Caco-2 (cell line): ENCODE measurements around the gene SPINT1. TPM values are rescaled to one million over a fixed set of nuclear protein-coding genes. Genes with fewer than 3 reads are reported as not detected.

ENCODE experiments used
- BruUV-seq: library from RNA; stranded (reverse); fragments of 400-500 nt; replicated peaks from 2 replicates; lab custom pipeline; 2021; lab: Mats Ljungman, UMichigan
- CTCF ChIA-PET: fragments of 300-600 bp; sonication (Branson Sonifier 250); formaldehyde crosslinking; loops from one replicate; lab custom pipeline; 2022; ENCODE audit warnings: antibody characterized with exemption; lab: Charles Lee
- POLR2A ChIA-PET: fragments of 300-600 bp; sonication (Branson Sonifier 250); formaldehyde crosslinking; loops from one replicate; lab custom pipeline; 2022; ENCODE audit warnings: antibody characterized with exemption; lab: Charles Lee
- DNase-seq, 2 experiments: peaks; one replicate each; pipeline versions ENCODE4 v3.0.0 to v3.0.0-alpha.2; 2020 to 2022
- H3K27me3 ChIP-seq: replicated peaks from 2 replicates; pipeline ENCODE4 v1.6.0; 2011; ENCODE audit warnings: low read length; ENCODE audit not compliant: control insufficient read depth, insufficient read depth
- H3K36me3 ChIP-seq: 2 replicates; pipeline ENCODE4 v1.5.1; 2011; ENCODE audit warnings: low read length; ENCODE audit not compliant: control insufficient read depth, insufficient read depth
- H3K4me1 ChIP-seq: fragments of 250-450 bp; sonication (Bioruptor Pico); 2 replicates; pipeline ENCODE4 v1.5.1; 2020; ENCODE audit warnings: mild to moderate bottlenecking
- H3K4me3 ChIP-seq: 2 replicates; pipeline ENCODE4 v1.5.1; 2011; ENCODE audit warnings: low read depth, mild to moderate bottlenecking, control low read depth, low read length
- H3K9me3 ChIP-seq: fragments of 250-450 bp; sonication (Bioruptor Pico); 2 replicates; pipeline ENCODE4 v1.5.1; 2020; ENCODE audit warnings: mild to moderate bottlenecking, moderate library complexity
- H3K27ac Mint-ChIP-seq: one replicate; pipeline ENCODE4 v1.8.0; 2022; ENCODE audit warnings: mixed read lengths; ENCODE audit not compliant: unreplicated experiment
- H3K27me3 Mint-ChIP-seq: one replicate; pipeline ENCODE4 v1.8.0; 2022; ENCODE audit warnings: mixed read lengths; ENCODE audit not compliant: insufficient read depth, unreplicated experiment
- H3K36me3 Mint-ChIP-seq: one replicate; pipeline ENCODE4 v1.8.0; 2022; ENCODE audit warnings: mild to moderate bottlenecking, mixed read lengths; ENCODE audit not compliant: insufficient read depth, unreplicated experiment
- H3K4me1 Mint-ChIP-seq: one replicate; pipeline ENCODE4 v1.8.0; 2022; ENCODE audit warnings: low read depth, mixed read lengths; ENCODE audit not compliant: unreplicated experiment
- H3K4me3 Mint-ChIP-seq: one replicate; pipeline ENCODE4 v1.8.0; 2022; ENCODE audit warnings: mild to moderate bottlenecking, moderate library complexity, mixed read lengths; ENCODE audit not compliant: unreplicated experiment
- H3K9me3 Mint-ChIP-seq: one replicate; pipeline ENCODE4 v1.8.0; 2022; ENCODE audit warnings: mixed read lengths; ENCODE audit not compliant: unreplicated experiment
- CTCF ChIP-seq, 2 experiments: fragments of 200-600 bp in 1 of 2; IDR thresholded peaks; 1 replicate in 1 of 2; 2 replicates in 1 of 2; pipeline versions ENCODE4 v1.5.1 to v1.8.0; 2011 to 2022; ENCODE audit warnings: antibody characterized with exemption in 1 of 2, control low read depth in 1 of 2, inconsistent platforms in 1 of 2, low read depth in 1 of 2, low read length in 1 of 2, mild to moderate bottlenecking in 1 of 2, moderate library complexity in 1 of 2; ENCODE audit not compliant: insufficient read depth in 1 of 2, severe bottlenecking in 1 of 2, unreplicated experiment in 1 of 2
- intact Hi-C: fragments of 100-400 bp; cut with micrococcal nuclease; formaldehyde crosslinking; loops from one replicate; pipeline ENCODE4 v1.10.0; 2022; ENCODE audit not compliant: unreplicated experiment
- total RNA-seq: library from RNA; stranded (reverse); gene quantifications from 2 replicates; pipeline ENCODE4 v1.2.3, GENCODE V29; 2022

The SPINT1 gene
- total RNA-seq, 1 experiment from 2014 or later: 305 TPM

GRCh38 chr15:40902605-40903561 lies 59.0 kb downstream of the SPINT1 start:
- H3K36me3 Mint-ChIP-seq: peaks cover 69% of the 10 kb centered on the region
- ChIA-PET CTCF (interaction anchor here (0.8 to 2.2 kb wide), 14 partner anchors 8 to 328 kb away, joined by 3 to 18 read pairs (median 6); partner anchors contain the start of genes CHAC1, CHP1, DLL4 and VPS18), POLR2A (interaction anchor here (1.5 kb wide), 1 partner anchor 26 kb away, joined by 7 read pairs; the partner anchor contains the start of gene DLL4)
- no peak for TF ChIP-seq CTCF (IDR thresholded peaks at IDR 0.05; ENCODE audit: insufficient read depth in 1 of 2, low read depth in 1 of 2, low read length in 1 of 2, severe bottlenecking in 1 of 2, unreplicated experiment in 1 of 2)
- no peaks in the 10 kb centered on the region for H3K9me3 Mint-ChIP-seq
- DNase-seq: peak in 1 of 2 experiments; percentile 43
- peaks cover 7% of the 10 kb centered on the region for H3K4me1 Mint-ChIP-seq
- intact Hi-C loops: loop anchor here (10.0 kb wide), 1 partner anchor 432 kb away; the partner anchor contains the start of genes NUSAP1 and OIP5
- Histone ChIP-seq H3K4me3 (no peak overlapping the region), H3K9me3 (no peaks in the 10 kb centered on the region), H3K27me3 (no peaks in the 10 kb centered on the region), H3K36me3 (peaks cover 2% of the 10 kb centered on the region; the same call in 1 of the 2 replicates), H3K4me1 (peaks cover 23% of the 10 kb centered on the region)
- H3K27me3 Mint-ChIP-seq: no peaks in the 10 kb centered on the region
- no peak overlapping the region for H3K27ac Mint-ChIP-seq
- no TSS peak for BruUV-seq
- no peak overlapping the region for H3K4me3 Mint-ChIP-seq

- peaks cover 51% of the 10 kb centered on the region for H3K36me3 Mint-ChIP-seq
- no peak for TF ChIP-seq CTCF (IDR thresholded peaks at IDR 0.05; ENCODE audit: insufficient read depth in 1 of 2, low read depth in 1 of 2, low read length in 1 of 2, severe bottlenecking in 1 of 2, unreplicated experiment in 1 of 2)
- no peak for DNase-seq
- no peak overlapping the region for H3K4me3 ChIP-seq
- H3K36me3 ChIP-seq: peaks cover 2% of the 10 kb centered on the region; the same call in 1 of the 2 replicates
- POLR2A ChIA-PET: interaction anchor here (1.5 kb wide), 1 partner anchor 24 kb away, joined by 7 read pairs; the partner anchor contains the start of gene DLL4
- no peak overlapping the region for H3K4me3 Mint-ChIP-seq
- H3K4me1 ChIP-seq: peaks cover 28% of the 10 kb centered on the region
- H3K9me3 Mint-ChIP-seq: no peaks in the 10 kb centered on the region
- intact Hi-C loops: loop anchor here (1.0 to 10.0 kb wide), 4 partner anchors 38 to 430 kb away; partner anchors contain the start of genes NUSAP1 and OIP5
- H3K9me3 ChIP-seq: no peaks in the 10 kb centered on the region
- peak overlapping the region; percentile 22 for H3K27ac Mint-ChIP-seq
- H3K4me1 Mint-ChIP-seq: peaks cover 7% of the 10 kb centered on the region
- CTCF ChIA-PET: interaction anchor here (0.6 to 2.2 kb wide), 13 partner anchors 10 to 1237 kb away, joined by 3 to 18 read pairs (median 6); partner anchors contain the start of genes CHP1, DLL4 and VPS18
- H3K27me3 Mint-ChIP-seq: no peaks in the 10 kb centered on the region
- no peaks in the 10 kb centered on the region for H3K27me3 ChIP-seq
- BruUV-seq: no TSS peak
Observed at GRCh38 chr15:40904552-40905201, 60.8 kb downstream of the SPINT1 start.
